HepG2 (cell line): Measurements from ENCODE around the gene NAGA.

ENCODE experiments used
- ESRRA ChIP-seq: sonication (generic); formaldehyde crosslinking; IDR thresholded peaks from 2 replicates; pipeline ENCODE4 v1.5.1; 2020; ENCODE audit warnings: mild to moderate bottlenecking, low read depth, missing genetic modification reagents
- MAZ ChIP-seq, 2 experiments: sonication (generic) in 1 of 2; formaldehyde crosslinking in 1 of 2; IDR thresholded peaks; 2 replicates each; pipeline versions ENCODE4 v1.5.0 to v1.6.1; 2012 to 2020; ENCODE audit warnings: low read depth in 2 of 2, mild to moderate bottlenecking in 2 of 2, borderline replicate concordance in 1 of 2, improper control_type of control experiment in 1 of 2, low read length in 1 of 2, missing genetic modification reagents in 1 of 2, moderate library complexity in 1 of 2
- MZF1 ChIP-seq: sonication (generic); formaldehyde crosslinking; IDR thresholded peaks from 2 replicates; pipeline ENCODE4 v1.8.1; 2023; ENCODE audit warnings: mild to moderate bottlenecking, missing genetic modification reagents, borderline replicate concordance
- SP1 ChIP-seq, 2 experiments: fragments of 450-650 bp in 1 of 2; sonication (generic) in 1 of 2; formaldehyde crosslinking in 1 of 2; IDR thresholded peaks; 2 replicates each; pipeline versions ENCODE4 v1.4.0 to v1.6.1; 2016 to 2020; ENCODE audit warnings: missing genetic modification reagents in 1 of 2
- TF ChIP-seq, protein P1 (sequence below): sonication (generic); formaldehyde crosslinking; IDR thresholded peaks from 2 replicates; pipeline ENCODE4 v1.4.0; 2020; ENCODE audit warnings: missing genetic modification reagents

DNA sequence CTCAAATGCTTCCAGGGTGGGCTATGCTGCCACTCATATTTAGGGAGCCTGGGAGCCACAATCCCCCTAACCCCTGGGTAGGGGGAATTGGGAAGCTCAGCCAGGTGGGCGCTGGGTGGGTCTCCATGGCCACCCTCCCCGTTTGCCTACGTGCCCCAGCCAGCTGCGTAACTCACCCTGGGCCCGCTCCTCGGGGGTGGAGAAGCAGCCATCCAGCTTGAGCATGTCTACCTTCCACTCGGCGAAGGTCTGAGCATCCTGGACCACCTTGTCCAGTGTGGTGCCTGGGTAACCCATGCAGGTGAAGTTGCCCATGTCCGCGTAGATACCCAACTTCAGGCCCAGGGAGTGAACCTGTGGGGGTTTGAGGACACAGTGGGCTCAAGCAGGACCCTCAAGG is 3.7 kb downstream of the NAGA start:
- no peak for TF ChIP-seq ESRRA (CRISPR knock-in tag)
- no peak for TF ChIP-seq SP1 (IDR thresholded peaks at IDR 0.05)
- TF ChIP-seq SP1 (CRISPR knock-in tag; IDR thresholded peaks at IDR 0.05) = no peak
- TF ChIP-seq, protein P1, sequence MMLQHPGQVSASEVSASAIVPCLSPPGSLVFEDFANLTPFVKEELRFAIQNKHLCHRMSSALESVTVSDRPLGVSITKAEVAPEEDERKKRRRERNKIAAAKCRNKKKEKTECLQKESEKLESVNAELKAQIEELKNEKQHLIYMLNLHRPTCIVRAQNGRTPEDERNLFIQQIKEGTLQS (CRISPR knock-in tag) = no peak
- no peak for TF ChIP-seq MZF1 (CRISPR knock-in tag)
- TF ChIP-seq MAZ (IDR thresholded peaks at IDR 0.05; ENCODE audit: borderline replicate concordance, low read depth, low read length) = no peak
- TF ChIP-seq MAZ (CRISPR knock-in tag; IDR thresholded peaks at IDR 0.05; ENCODE audit: low read depth) = no peak
